Erythroblast (primary cell): ENCODE measurements around the gene TRIM54.

ENCODE experiments used
- GATA1 ChIP-seq: IDR thresholded peaks from 2 replicates; pipeline ENCODE4 v1.6.1; 2011; ENCODE audit warnings: low read depth, mild to moderate bottlenecking, control low read depth, low read length, moderate library complexity
- POLR2A ChIP-seq: IDR thresholded peaks from 2 replicates; pipeline ENCODE4 v1.6.1; 2011; ENCODE audit warnings: mild to moderate bottlenecking, low read length

DNA sequence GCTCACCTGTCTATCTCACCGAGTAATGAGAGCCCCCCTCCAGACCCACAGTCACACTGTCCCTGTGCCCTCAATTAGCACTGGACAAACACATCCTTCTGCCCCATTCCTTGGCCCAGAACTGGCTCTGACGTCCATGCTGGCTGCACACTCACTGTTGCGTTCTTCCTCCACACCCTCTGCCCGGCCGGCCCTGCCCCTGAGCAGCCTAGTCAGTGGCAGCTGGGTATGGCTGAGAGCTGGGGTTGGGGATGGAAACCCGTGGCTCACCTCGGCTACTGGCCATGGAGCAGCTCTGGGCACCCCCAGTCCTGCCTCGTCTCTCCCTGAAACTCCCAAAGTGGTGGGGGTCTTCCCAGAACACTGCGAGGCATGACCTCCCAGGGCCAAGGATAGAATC, 32.5 kb downstream of the TRIM54 start:
- TF ChIP-seq POLR2A (no peak), GATA1 (no peak)
